Activated CD8-positive, alpha-beta memory T cell treated with anti-CD3 and anti-CD28 coated beads for 48 hours (primary cell): ENCODE results near the gene PTPN3.
"Not testable (repeated sequence)": the region's sequence is repeated elsewhere in the genome, so short reads cannot be mapped to it uniquely, and the experiment has no call there.

Source experiments
- DNase-seq, 3 experiments: peaks; one replicate each; pipeline ENCODE4 v3.0.0-alpha.2; 2020; ENCODE audit warnings: low read depth in 2 of 3, low spot score in 2 of 3

Gene PTPN3

DNA sequence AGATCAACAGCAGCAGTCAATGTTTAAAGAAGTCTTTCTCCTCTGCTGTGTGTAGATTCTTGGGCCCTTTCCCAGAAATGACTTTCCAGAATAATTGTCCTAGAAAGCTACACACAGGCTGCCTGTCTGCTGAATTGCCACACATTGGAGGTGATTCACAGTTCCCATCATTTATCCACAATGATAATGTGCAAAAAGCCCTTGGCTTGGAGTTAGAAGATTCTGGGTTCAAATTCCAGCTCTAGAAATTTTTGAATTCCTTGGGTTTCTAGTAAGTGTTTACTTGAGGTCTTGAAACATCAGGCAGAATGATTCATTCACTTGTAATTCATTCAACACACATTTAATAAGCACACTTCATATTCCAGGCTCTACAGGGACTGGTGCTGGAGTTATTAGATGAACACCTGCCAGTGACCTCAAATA, 148.7 kb downstream of the PTPN3 start:
- DNase-seq: no peak

DNA sequence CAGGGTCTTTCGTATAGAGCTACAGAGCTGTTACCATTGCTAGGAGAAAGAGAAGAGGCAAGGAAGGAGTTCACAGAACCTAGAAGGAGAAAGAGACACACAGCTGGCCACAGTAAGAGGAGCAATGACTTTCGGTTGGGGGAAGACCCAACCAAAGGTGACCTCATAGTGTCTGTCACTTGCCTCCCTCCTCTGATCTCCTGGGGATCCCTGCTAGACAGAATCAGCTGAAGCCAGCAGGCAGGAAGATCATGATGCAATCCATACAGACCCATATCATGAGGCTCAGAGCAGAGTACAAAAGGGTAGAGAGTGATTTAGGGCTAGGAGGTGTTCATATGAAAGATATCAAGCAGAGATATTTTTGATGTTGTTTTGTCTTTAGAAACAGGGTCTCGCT, 151.2 kb downstream of the PTPN3 start:
- DNase-seq: no peak

DNA sequence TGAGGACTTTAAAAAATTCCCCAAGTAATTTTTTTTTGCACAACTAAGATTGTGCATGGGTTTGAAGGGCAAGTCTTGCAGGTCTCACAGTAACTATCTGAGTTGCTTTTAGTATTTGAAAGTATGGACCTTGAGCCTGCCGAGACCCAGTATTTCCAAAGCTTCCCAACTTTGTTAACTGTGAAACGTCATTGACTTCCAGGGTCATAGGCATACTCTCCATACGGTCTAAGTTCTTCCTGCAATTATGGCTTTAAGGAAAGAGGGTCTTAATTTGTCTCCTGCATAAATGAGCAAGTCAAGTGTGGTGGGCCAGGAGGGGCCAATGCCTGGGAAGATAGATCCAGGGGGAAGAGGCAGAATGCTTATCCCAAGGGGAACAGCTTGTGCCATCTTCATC, 153.2 kb downstream of the PTPN3 start:
- no peak for DNase-seq

DNA sequence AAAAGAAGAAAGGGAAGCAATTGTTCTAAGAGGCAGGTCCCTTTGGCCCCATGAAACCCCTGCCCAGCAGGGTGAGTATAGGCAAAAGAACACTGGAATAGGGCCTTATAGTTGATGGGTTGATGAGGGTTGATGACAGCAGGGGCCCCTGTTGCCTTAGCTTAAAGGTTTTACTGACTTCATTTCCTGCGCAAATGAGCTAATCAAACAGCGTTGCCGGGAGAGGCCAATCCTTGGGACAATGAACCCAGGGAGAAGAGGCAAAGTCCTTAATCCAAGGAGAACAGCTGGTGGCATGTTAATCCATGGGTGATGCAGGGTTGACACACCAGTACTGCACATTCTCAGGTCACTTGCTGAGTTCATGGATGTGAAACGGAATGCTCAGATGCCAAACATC, 155.2 kb downstream of the PTPN3 start:
- DNase-seq: no peak

DNA sequence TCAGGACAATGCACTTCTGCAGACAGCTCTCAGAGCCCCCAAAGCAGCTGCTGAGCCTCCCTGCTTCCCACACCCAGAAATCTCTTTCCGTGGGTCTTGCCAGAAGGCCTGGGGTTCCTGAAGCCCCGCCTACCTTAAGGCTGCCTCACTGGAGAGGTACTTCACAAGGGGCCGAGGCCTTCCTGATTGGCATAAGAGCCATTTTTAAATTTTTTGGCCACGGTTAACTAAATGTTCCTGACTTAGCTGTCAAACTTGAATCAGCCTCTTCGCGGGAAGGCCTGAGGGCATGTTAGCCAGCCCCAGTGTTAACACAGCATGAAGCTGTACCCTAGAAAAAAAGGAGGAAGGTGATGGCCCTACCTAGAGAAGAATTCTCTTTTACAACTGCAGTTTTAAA, 156.5 kb downstream of the PTPN3 start:
- no peak for DNase-seq

DNA sequence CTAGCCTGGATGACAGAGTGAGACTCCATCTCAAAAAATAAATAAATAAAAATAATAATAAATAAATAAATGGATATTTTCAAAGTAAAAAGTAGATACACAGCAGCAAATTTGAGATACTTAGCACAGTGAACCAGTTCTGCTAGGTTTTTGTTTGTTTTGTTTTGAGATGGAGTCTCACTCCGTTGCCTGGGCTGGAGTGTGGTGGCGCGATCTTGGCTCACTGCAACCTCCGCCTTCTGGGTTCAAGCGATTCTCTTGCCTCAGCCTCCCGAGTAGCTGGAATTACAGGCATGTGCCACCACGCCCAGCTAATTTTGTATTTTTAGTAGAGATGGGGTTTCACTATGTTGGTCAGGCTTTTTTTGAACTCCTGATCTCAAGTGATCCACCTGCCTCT, 157.1 kb downstream of the PTPN3 start:
- DNase-seq: not testable (repeated sequence)

DNA sequence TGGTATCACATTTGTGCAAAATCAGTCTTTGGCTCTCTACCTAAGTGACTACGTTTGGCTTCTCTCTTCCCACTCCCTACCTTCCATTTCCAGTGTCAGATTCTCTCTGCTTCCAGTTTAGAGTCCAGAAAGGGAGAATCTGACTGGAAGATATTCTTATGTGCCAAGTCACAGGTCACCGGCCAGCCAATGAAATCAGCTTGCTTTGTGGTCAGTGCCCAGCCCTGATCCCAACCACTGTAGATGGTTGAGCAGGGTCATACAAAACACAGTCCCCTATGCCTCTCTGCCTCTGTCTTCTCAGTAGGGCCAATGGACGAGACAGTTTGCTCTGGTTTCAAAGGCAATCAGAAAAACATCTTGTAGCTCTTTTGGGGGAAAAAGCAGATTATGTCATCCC, 161.7 kb downstream of the PTPN3 start:
- DNase-seq: no peak

DNA sequence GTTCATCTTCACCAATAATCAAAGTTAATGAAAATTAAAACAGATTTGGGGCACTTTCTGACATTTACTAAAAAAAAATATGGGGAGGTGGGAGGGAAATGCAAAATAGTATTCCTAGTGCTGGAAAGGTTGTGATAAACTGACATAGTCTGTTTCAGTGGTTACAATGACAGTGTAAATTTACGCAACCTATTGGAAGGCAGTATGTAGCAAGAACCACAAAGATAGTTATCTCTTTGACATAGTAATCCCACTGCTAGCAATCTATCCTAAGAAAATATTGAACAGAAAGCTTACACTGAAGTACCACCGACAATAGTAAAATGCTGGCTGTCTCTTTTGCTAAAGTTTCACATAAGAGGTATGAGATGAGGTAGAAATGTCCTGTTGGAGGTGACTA, 162.2 kb downstream of the PTPN3 start:
- no peak for DNase-seq

DNA sequence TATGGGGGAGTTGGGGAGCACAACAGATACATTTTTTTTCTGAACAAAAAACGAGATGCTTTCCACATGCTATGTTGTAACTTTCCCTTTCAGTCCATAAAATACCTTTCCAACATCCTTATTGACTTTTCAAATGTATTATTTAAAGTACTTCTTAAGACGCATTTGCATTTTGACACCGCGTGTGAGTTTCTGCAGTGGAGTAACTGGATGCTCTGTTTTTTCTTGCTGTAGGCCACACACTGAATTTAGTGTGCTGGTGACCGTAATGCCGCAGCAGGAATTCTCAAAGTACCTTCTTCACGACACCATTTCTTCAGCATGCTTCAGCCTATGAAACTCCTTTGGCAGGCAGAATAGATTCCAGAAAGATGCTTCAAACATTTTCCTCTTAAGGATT, 163.0 kb downstream of the PTPN3 start:
- DNase-seq: no peak

DNA sequence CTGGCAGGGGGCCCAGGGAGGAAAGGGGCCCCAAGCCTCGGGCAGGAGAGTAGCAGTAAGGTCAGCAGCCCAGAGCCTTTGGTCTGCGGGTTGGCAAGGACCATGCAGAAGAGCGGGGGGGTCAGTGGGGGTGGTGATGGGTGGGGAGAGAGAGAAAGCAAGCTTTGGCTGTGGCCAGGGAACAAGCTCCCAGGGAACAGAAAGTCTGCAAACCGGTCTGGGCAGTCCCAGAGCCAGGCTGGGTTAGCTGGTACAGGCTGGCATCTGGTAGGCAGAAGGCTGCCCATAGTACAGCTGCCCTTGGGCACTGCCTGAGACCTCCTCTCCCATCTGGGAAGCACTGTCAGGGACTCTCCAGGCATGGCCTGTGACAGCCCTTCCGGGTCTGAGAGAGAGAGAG, 166.8 kb downstream of the PTPN3 start:
- no peak for DNase-seq

DNA sequence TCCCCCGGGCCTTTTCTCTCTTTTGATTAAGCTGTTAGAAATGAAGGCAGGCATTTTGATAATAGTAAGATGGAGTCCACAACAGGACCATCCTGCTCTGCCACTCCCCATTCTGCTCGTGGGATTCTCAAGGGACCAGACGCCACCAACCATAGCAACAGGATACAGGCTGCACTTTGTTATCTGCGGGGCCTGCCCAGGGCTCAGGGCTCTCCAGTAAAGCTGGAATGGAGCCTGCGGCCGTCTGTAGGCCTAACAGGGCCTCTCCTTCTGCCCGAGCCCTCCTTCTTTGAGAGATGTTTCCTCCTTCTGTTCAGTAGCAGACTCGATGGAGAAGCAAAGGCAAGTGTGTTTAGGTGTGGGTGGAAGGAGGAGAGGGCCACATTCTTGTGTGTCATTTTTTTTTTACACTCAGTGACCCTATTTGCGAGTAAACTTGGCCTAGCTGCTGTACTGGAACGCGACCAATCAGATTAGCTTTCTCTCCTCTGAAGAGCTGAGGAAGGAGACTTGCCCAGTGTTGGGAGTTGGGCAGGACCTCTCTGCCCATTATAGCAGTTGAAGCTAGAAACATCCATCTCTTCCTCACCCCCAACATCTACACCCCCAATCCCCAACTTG, 168.4 kb downstream of the PTPN3 start:
- DNase-seq: no peak

DNA sequence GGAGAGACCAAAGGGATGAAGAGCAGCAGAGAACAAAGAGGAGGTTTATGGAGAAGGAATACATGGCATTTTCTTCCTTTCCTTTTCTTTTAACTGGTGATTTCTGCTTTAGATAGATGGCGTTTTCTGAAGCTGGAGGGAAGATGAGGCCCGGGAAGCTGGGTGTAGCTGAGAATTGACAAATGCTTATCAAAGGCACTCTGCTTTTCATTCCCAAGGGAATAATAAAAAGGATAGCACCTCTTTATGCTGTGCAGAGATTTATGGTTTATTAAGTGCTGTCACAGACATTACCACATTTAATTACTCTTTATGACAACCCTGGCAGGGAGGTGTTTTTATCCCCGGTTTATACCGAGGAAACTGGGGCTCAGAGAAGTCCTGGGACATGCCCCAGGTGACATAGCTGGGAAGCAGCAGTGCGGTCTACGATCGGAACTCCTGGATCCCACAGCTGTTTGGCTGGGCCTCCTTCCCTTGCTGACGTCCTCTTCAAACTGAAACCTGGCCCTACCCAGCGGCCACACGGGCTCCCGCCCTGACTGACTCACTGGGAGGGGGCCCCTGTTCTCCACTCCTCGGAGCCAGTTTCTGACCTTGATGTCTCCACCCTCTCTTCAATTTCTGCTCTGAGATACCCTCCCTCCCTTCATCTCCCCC, 169.0 kb downstream of the PTPN3 start:
- no peak for DNase-seq
